ENCODE measurements around the gene BRAP. TPM values are rescaled to one million over a fixed set of nuclear protein-coding genes. Genes with fewer than 3 reads are reported as not detected.

Gene BRAP
- total RNA-seq = 10 to 100 TPM; 25.2 to 38.5 (median 29.2) TPM

GRCh38 chr12:111685811-111686573, at the start of gene BRAP, which contains the start of gene ACAD10:
BRAP (minus strand) TSS chr12:111685956; CDS start chr12:111685792, 164 bp downstream.
ACAD10 (plus strand) TSS chr12:111686053; CDS start chr12:111692710, 6,657 bp downstream.
- Histone ChIP-seq H3K27ac (peak within 1 kb of the TSS; percentile 82 to 95 (median 88)), H3K36me3 (peaks cover 0 to 20% of the 10 kb centered on the region in 2 donors), H3K4me1 (peaks cover 26% of the 10 kb centered on the region in 2 donors), H3K9me3 (no peaks in the 10 kb centered on the region), H3K4me3 (peak within 1 kb of the TSS; percentile 75 to 91 (median 82)), H3K27me3 (no peaks in the 10 kb centered on the region)
- DNase-seq (peak; percentile 85 to 94), ATAC-seq (peak; percentile 96 to 98)
- intact Hi-C loops (cut with DNase I; ENCODE audit: low total_unique reads) = loop anchor here (5.0 kb wide), 2 partner anchors 89 to 279 kb away; partner anchors contain the start of genes ATXN2 and SH2B3
- TF ChIP-seq POLR2A (IDR thresholded peaks at IDR 0.05) (peak; percentile 74 to 87), CTCF (IDR thresholded peaks at IDR 0.05 in 4 of 5, conservative IDR thresholded peaks at IDR 0.05 in 1 of 5) (no peak)
- in situ Hi-C loops (cut with MboI; ENCODE audit: low sequenced_read_pairs in 4 of 4) = loop anchor here in 1 of 4 donors (25.0 kb wide), 1 partner anchor 299 kb away; no protein-coding TSS in a partner anchor

- Histone ChIP-seq H3K4me1 (no peaks in the 10 kb centered on the region), H3K4me3 (no peak overlapping the region), H3K27ac (no peak overlapping the region), H3K9me3 (no peaks in the 10 kb centered on the region), H3K36me3 (peaks cover 0 to 56% of the 10 kb centered on the region in 2 donors), H3K27me3 (no peaks in the 10 kb centered on the region)
- ATAC-seq = no peak
- in situ Hi-C loops (cut with MboI; ENCODE audit: low sequenced_read_pairs in 4 of 4) = no loop called here
- no peak for DNase-seq
- TF ChIP-seq POLR2A (IDR thresholded peaks at IDR 0.05) = no peak
- TF ChIP-seq CTCF (IDR thresholded peaks at IDR 0.05 in 4 of 5, conservative IDR thresholded peaks at IDR 0.05 in 1 of 5) = no peak
- intact Hi-C loops (cut with DNase I; ENCODE audit: low total_unique reads) = no loop called here
These were observed 47.7 kb upstream of the BRAP start for GRCh38 chr12:111733340-111733915.

GRCh38 chr12:111732786-111733185, 47.0 kb upstream of the BRAP start:
- peaks cover 0 to 50% of the 10 kb centered on the region in 2 donors for H3K36me3 ChIP-seq
- H3K27ac ChIP-seq = no peak overlapping the region
- ATAC-seq (no peak), DNase-seq (no peak)
- H3K4me1 ChIP-seq = no peaks in the 10 kb centered on the region
- no peaks in the 10 kb centered on the region for H3K9me3 ChIP-seq
- TF ChIP-seq CTCF (IDR thresholded peaks at IDR 0.05 in 4 of 5, conservative IDR thresholded peaks at IDR 0.05 in 1 of 5) (no peak), POLR2A (IDR thresholded peaks at IDR 0.05) (no peak)
- in situ Hi-C loops (cut with MboI; ENCODE audit: low sequenced_read_pairs in 4 of 4) (no loop called here), intact Hi-C loops (cut with DNase I; ENCODE audit: low total_unique reads) (no loop called here)
- no peaks in the 10 kb centered on the region for H3K27me3 ChIP-seq
- no peak overlapping the region for H3K4me3 ChIP-seq

GRCh38 chr12:111730420-111730819, 44.7 kb upstream of the BRAP start:
- TF ChIP-seq CTCF (IDR thresholded peaks at IDR 0.05 in 4 of 5, conservative IDR thresholded peaks at IDR 0.05 in 1 of 5) = no peak
- no peak for TF ChIP-seq POLR2A (IDR thresholded peaks at IDR 0.05)
- H3K4me3 ChIP-seq = no peak overlapping the region
- in situ Hi-C loops (cut with MboI; ENCODE audit: low sequenced_read_pairs in 4 of 4) (no loop called here), intact Hi-C loops (cut with DNase I; ENCODE audit: low total_unique reads) (no loop called here)
- no peak overlapping the region for H3K27ac ChIP-seq
- H3K27me3 ChIP-seq = no peaks in the 10 kb centered on the region
- peaks cover 0 to 42% of the 10 kb centered on the region in 2 donors for H3K36me3 ChIP-seq
- DNase-seq = no peak
- ATAC-seq = no peak
- H3K9me3 ChIP-seq = no peaks in the 10 kb centered on the region
- no peaks in the 10 kb centered on the region for H3K4me1 ChIP-seq

Measured in gastrocnemius medialis (tissue), 4 donors.